ENCODE results near the gene LNP1. TPM values are rescaled to one million over a fixed set of nuclear protein-coding genes. Genes with fewer than 3 reads are reported as not detected.
"Not testable (repeated sequence)": the region's sequence is repeated elsewhere in the genome, so short reads cannot be mapped to it uniquely, and the experiment has no call there.

The LNP1 gene
- total and polyA plus RNA-seq, 2 of the 13 experiments (the other 11 are each of a cell fraction or from before 2014, with no cell fraction given) = 3.6 to 7.0 TPM

GRCh38 chr3:100400780-100401673 is at the start of gene LNP1, which contains the start of gene TOMM70 (continued):
- TF ChIP-seq ZNF253 (CRISPR knock-in tag; IDR thresholded peaks at IDR 0.05; ENCODE audit: borderline replicate concordance) = 0 out of 2 replicates have a peak, but pooled peaks have one; percentile 84
- no peak for TF ChIP-seq MTA3 (CRISPR knock-in tag; IDR thresholded peaks at IDR 0.05)
- no peak for TF ChIP-seq SRSF1 (optimal IDR thresholded peaks at IDR 0.05; ENCODE audit: low read depth, low read length)
- TF ChIP-seq AKAP8 (CRISPR knock-in tag; IDR thresholded peaks at IDR 0.05) = no peak
- no peak for TF ChIP-seq ZNF775 (CRISPR knock-in tag; IDR thresholded peaks at IDR 0.05; ENCODE audit: borderline replicate concordance)
- no peak for TF ChIP-seq ZMYM2 (CRISPR knock-in tag; IDR thresholded peaks at IDR 0.05)
- TF ChIP-seq GATAD1 (CRISPR knock-in tag; IDR thresholded peaks at IDR 0.05) = peak; percentile 95

GRCh38 chr3:100351770-100352169 is 49.6 kb upstream of the LNP1 start:
- BruUV-seq (replicated peaks); H4K20me1 ChIP-seq (ENCODE audit: insufficient read depth, low read length); H3K79me2 ChIP-seq (ENCODE audit: insufficient read depth, low read length); H3K9me3 ChIP-seq (ENCODE audit: low read length); H3K9ac ChIP-seq (ENCODE audit: insufficient read depth, low read depth, low read length); ATAC-seq; H3K27me3 ChIP-seq (ENCODE audit: control insufficient read depth in 1 of 2, insufficient read depth in 2 of 2, low read length in 2 of 2); in situ Hi-C loops (cut with HindIII; ENCODE audit: extremely low pct_ligation_motif_present, low pct_unique_long_range_greater_than_20kb); H3K4me3 ChIP-seq (replicated peaks in 1 of 3; ENCODE audit: insufficient read depth in 1 of 3, low read depth in 2 of 3, low read length in 3 of 3); H2AFZ ChIP-seq (ENCODE audit: low read length); FAIRE-seq; DNase-seq (ENCODE audit: low spot score); POLR2A ChIA-PET; CTCF ChIA-PET (ENCODE audit: low intra/inter-chr PET ratio, low total read pairs); intact Hi-C loops (cut with micrococcal nuclease; ENCODE audit: unreplicated experiment); H3K4me2 ChIP-seq (ENCODE audit: low read depth, low read length); H3K27ac ChIP-seq (ENCODE audit: extremely low read length, insufficient read depth, low read length): not testable (repeated sequence)
- 94% methylated on average over 2 of the region's 2 CpGs for WGBS (ENCODE audit: low lambda C conversion rate)
- Histone ChIP-seq H3K36me3 (replicated peaks in 1 of 2; ENCODE audit: control insufficient read depth in 1 of 2, insufficient read depth in 2 of 2, low read length in 2 of 2) (peaks cover 14 to 49% of the 10 kb centered on the region in 2 experiments; a peak in 4 of 5 replicates), H3K4me1 (ENCODE audit: insufficient read depth, low read length) (peaks cover 23% of the 10 kb centered on the region)
